GM23248 (cell line): ENCODE data around the gene C1QB. TPM values are rescaled to one million over a fixed set of nuclear protein-coding genes. Genes with fewer than 3 reads are reported as not detected.

Experiments used
- DNase-seq: peaks from one replicate; pipeline ENCODE4 v3.0.0-alpha.2; 2015
- H2AFZ ChIP-seq: fragments of 200-600 bp; sonication (generic); 2 replicates; pipeline ENCODE4 v1.6.1; 2016; ENCODE audit warnings: antibody characterized with exemption
- H3F3A ChIP-seq: fragments of 200-600 bp; sonication (generic); 2 replicates; pipeline ENCODE4 v1.6.1; 2016; ENCODE audit warnings: mild to moderate bottlenecking, antibody characterized with exemption, mixed run types; ENCODE audit not compliant: insufficient read depth
- H3K27ac ChIP-seq: fragments of 200-600 bp; sonication (generic); 2 replicates; pipeline ENCODE4 v1.5.1; 2016; ENCODE audit warnings: mild to moderate bottlenecking
- H3K27me3 ChIP-seq: fragments of 200-600 bp; sonication (generic); replicated peaks from 2 replicates; pipeline ENCODE4 v1.6.1; 2016; ENCODE audit warnings: mild to moderate bottlenecking; ENCODE audit not compliant: insufficient read depth
- H3K36me3 ChIP-seq: fragments of 200-600 bp; sonication (generic); 2 replicates; pipeline ENCODE4 v1.6.1; 2016; ENCODE audit warnings: low read depth, mild to moderate bottlenecking
- H3K4me1 ChIP-seq: fragments of 200-600 bp; sonication (generic); 2 replicates; pipeline ENCODE4 v1.6.1; 2016; ENCODE audit warnings: mild to moderate bottlenecking; ENCODE audit not compliant: insufficient read depth
- H3K4me2 ChIP-seq: fragments of 200-600 bp; sonication (generic); one replicate; pipeline ENCODE4 v1.6.1; 2016; ENCODE audit warnings: mild to moderate bottlenecking; ENCODE audit not compliant: unreplicated experiment
- H3K4me3 ChIP-seq: fragments of 200-600 bp; sonication (generic); 2 replicates; pipeline ENCODE4 v1.5.1; 2016; ENCODE audit warnings: mild to moderate bottlenecking
- H3K79me2 ChIP-seq: fragments of 200-600 bp; sonication (generic); 2 replicates; pipeline ENCODE4 v1.6.1; 2016; ENCODE audit warnings: mild to moderate bottlenecking; ENCODE audit not compliant: insufficient read depth
- H3K9ac ChIP-seq: fragments of 200-600 bp; sonication (generic); 2 replicates; pipeline ENCODE4 v1.6.1; 2016; ENCODE audit warnings: mild to moderate bottlenecking
- H3K9me2 ChIP-seq: fragments of 200-600 bp; sonication (generic); 2 replicates; pipeline ENCODE4 v1.6.1; 2016; ENCODE audit warnings: mixed run types, mild to moderate bottlenecking, moderate library complexity; ENCODE audit not compliant: insufficient read depth
- H3K9me3 ChIP-seq: fragments of 200-600 bp; sonication (generic); one replicate; pipeline ENCODE4 v1.6.1; 2017; ENCODE audit warnings: low read depth
- H4K20me1 ChIP-seq: fragments of 200-600 bp; sonication (generic); 2 replicates; pipeline ENCODE4 v1.6.0; 2016; ENCODE audit not compliant: insufficient read depth
- EZH2 ChIP-seq: fragments of 200-600 bp; sonication (generic); IDR thresholded peaks from 2 replicates; pipeline ENCODE4 v1.6.1; 2018; ENCODE audit warnings: antibody characterized with exemption, mild to moderate bottlenecking; ENCODE audit not compliant: insufficient read depth, poor library complexity, severe bottlenecking
- EZH2phosphoT487 ChIP-seq: fragments of 200-600 bp; sonication (generic); IDR thresholded peaks from 2 replicates; pipeline ENCODE4 v1.6.1; 2018; ENCODE audit warnings: antibody characterized with exemption, moderate library complexity, mild to moderate bottlenecking, low read depth; ENCODE audit not compliant: insufficient read depth
- WGBS, 2 experiments: methylation state at CpG; one replicate each; pipeline ENCODE4 v1.1.6; 2015 to 2017; ENCODE audit warnings: low lambda C conversion rate in 2 of 2, low coverage in 1 of 2; ENCODE audit errors: missing lambda C conversion rate in 2 of 2; 5-methylcytosine and 5-hydroxymethylcytosine counted together
- in situ Hi-C: fragments of 300-500 bp; cut with MboI; formaldehyde crosslinking; loops from 2 replicates; pipeline ENCODE4 v1.15.0; 2020
- polyA plus RNA-seq: library from polyadenylated mRNA; unstranded; fragments of >200 nt; fragmentation: Nextera tagmentation; extraction: Ambion mirVana; gene quantifications from 2 replicates; pipeline ENCODE4 v1.2.1, GENCODE V29; 2016
- total RNA-seq: library from RNA; depleted of rRNA; stranded (reverse); fragments of >200 nt; shearing (Covaris generic); gene quantifications from 2 replicates; pipeline ENCODE4 v1.2.3, GENCODE V29; 2014

C1QB gene
- total and polyA plus RNA-seq, 2 experiments from 2014 or later = not detected

DNA sequence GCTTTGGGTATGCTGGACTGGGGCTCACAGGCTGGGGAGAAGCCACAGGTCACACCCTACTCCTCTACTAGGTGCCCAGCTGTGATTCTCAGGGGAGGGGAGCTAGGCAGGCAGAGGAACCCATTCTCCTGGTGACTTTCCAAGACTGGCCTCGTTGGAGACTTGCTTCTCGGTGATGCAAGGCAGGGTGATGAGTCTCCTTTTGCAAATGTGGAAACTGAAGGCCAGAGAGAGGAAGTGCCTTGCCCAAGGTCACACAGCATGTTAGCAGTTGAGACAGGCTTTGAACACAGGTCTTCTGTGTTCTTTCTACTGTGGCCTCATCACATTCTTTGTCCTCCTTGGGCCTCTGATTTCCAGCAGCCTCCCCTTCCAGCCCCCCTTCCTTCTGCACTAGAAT lies 37.1 kb upstream of the C1QB start:
- Histone ChIP-seq H3F3A (no peaks in the 10 kb centered on the region), H3K9ac (no peak overlapping the region), H2AFZ (no peak overlapping the region), H3K36me3 (no peaks in the 10 kb centered on the region), H3K9me2 (no peaks in the 10 kb centered on the region), H3K4me2 (no peak overlapping the region), H3K27ac (no peak overlapping the region), H3K4me1 (no peaks in the 10 kb centered on the region), H3K9me3 (no peaks in the 10 kb centered on the region), H3K27me3 (peaks cover 45% of the 10 kb centered on the region), H3K4me3 (no peak overlapping the region), H4K20me1 (no peaks in the 10 kb centered on the region), H3K79me2 (no peaks in the 10 kb centered on the region)
- in situ Hi-C loops = no loop called here
- TF ChIP-seq EZH2phosphoT487 (no peak), EZH2 (no peak)
- no peak for DNase-seq
- WGBS, 2 experiments = 28 to 32% methylated on average over 2 of the region's 2 CpGs

DNA sequence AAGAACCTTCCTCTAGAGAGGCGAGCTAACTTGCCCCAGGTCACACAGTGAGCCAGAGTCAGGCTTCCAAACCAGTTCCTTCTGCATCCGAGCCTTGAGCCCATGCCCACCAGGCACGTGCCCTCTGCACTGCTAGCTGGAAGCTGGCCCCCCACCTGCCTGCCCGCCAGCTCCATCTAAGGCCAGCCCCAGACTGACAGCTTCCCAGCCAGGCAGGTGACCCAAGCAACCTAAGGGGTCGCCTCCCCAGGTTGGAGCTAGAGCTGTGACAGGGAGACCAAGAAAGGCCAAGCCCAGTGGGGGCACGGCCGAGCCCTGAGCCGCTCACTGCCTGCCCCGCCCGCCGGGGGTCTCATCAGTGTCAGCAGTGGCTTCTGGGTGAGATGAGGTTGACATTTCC lies 36.5 kb upstream of the C1QB start:
- no peak overlapping the region for H2AFZ ChIP-seq
- H3K36me3 ChIP-seq = no peaks in the 10 kb centered on the region
- H3K27me3 ChIP-seq = peaks cover 52% of the 10 kb centered on the region
- H3K9ac ChIP-seq = no peak overlapping the region
- H3K27ac ChIP-seq = no peak overlapping the region
- no peaks in the 10 kb centered on the region for H3F3A ChIP-seq
- no peaks in the 10 kb centered on the region for H3K4me1 ChIP-seq
- no peak for DNase-seq
- in situ Hi-C loops = no loop called here
- H3K4me3 ChIP-seq = no peak overlapping the region
- H3K9me3 ChIP-seq = no peaks in the 10 kb centered on the region
- H3K4me2 ChIP-seq = no peak overlapping the region
- TF ChIP-seq EZH2 = no peak
- TF ChIP-seq EZH2phosphoT487 = no peak
- WGBS, 2 experiments = 21 to 28% methylated on average over 11 of the region's 11 CpGs
- no peaks in the 10 kb centered on the region for H3K79me2 ChIP-seq
- no peaks in the 10 kb centered on the region for H3K9me2 ChIP-seq
- no peaks in the 10 kb centered on the region for H4K20me1 ChIP-seq

DNA sequence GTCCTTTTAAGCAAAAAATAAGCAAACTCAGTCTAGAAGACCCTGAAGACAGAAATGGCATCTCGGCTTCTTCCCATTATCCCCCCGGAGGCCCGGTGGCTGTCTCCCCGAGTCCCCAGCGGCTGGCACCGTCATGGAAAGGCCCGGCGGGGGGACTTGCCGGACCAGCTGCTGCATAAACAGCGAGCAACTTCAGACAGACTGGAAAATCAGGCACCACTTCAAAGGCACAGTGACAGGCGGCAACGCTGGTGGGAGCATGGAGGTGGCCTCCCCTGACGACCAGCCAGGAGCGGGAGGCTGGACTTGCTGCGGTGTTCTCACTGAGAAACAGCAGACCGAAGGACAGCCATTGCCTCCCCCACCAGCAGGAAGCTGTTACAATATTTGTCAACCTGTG lies 35.0 kb upstream of the C1QB start:
- in situ Hi-C loops = no loop called here
- 13 to 20% methylated on average over 16 of the region's 16 CpGs for WGBS, 2 experiments
- Histone ChIP-seq H3K27me3 (peaks cover 60% of the 10 kb centered on the region), H3K4me1 (no peaks in the 10 kb centered on the region), H2AFZ (no peak overlapping the region), H4K20me1 (no peaks in the 10 kb centered on the region), H3K27ac (no peak overlapping the region), H3K36me3 (no peaks in the 10 kb centered on the region), H3K9me2 (no peaks in the 10 kb centered on the region), H3F3A (no peaks in the 10 kb centered on the region), H3K9ac (no peak overlapping the region), H3K4me3 (no peak overlapping the region), H3K79me2 (no peaks in the 10 kb centered on the region), H3K9me3 (no peaks in the 10 kb centered on the region), H3K4me2 (no peak overlapping the region)
- TF ChIP-seq EZH2phosphoT487 (no peak), EZH2 (no peak)
- DNase-seq = no peak

DNA sequence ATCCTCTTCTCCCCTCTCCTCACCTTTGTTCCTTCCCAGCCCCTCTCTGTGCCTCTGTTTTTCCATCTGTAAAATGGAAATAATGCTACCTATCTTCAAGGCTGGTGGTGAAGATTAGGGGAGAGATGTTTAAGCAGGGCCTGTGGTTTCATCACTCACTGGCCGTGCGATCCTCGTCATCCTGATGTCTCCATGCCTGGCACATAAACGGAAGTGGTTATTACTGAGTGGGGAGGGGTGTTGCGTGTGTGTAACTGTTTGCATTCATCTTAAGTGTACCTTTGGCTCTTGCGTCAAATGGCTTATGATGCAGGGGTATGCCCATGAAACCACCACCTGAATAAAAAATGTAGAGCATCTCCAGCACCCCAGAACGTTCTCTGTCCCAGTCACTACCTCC lies 33.8 kb upstream of the C1QB start:
- Histone ChIP-seq H2AFZ (no peak overlapping the region), H3K4me2 (no peak overlapping the region), H3K4me1 (no peaks in the 10 kb centered on the region), H3K79me2 (no peaks in the 10 kb centered on the region), H3K27ac (no peak overlapping the region), H3K9me3 (no peaks in the 10 kb centered on the region), H3K9me2 (no peaks in the 10 kb centered on the region), H3F3A (no peaks in the 10 kb centered on the region), H3K36me3 (no peaks in the 10 kb centered on the region), H3K9ac (no peak overlapping the region), H4K20me1 (no peaks in the 10 kb centered on the region), H3K4me3 (no peak overlapping the region), H3K27me3 (peaks cover 55% of the 10 kb centered on the region)
- 56 to 58% methylated on average over 7 of the region's 7 CpGs for WGBS, 2 experiments
- DNase-seq = no peak
- TF ChIP-seq EZH2phosphoT487 = no peak
- no peak for TF ChIP-seq EZH2
- in situ Hi-C loops = no loop called here

DNA sequence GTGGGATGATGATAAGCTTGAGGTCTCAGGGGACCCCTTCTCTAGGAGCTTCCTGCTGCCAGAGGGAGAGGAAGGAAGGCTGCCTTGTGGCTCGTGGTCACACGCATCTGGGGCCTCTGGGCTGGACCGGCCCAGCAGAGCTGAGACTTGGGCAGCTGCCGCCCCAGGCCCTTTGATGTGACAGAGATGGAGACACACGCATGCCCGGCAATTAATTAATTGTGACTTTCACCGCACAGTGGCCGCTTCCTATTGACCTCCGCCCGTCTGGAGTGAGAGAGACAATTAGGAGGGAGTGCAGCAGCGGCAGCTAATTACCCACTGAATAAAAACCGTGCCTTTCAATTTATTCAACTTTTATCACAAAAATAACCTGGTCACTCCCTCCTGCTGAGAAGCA lies 33.2 kb upstream of the C1QB start:
- H3K4me3 ChIP-seq = no peak overlapping the region
- H3K9ac ChIP-seq = no peak overlapping the region
- in situ Hi-C loops = no loop called here
- TF ChIP-seq EZH2phosphoT487 (no peak), EZH2 (no peak)
- peaks cover 50% of the 10 kb centered on the region for H3K27me3 ChIP-seq
- H3K27ac ChIP-seq = no peak overlapping the region
- H3K9me2 ChIP-seq = no peaks in the 10 kb centered on the region
- DNase-seq = no peak
- H2AFZ ChIP-seq = no peak overlapping the region
- no peaks in the 10 kb centered on the region for H4K20me1 ChIP-seq
- no peaks in the 10 kb centered on the region for H3K36me3 ChIP-seq
- H3K4me1 ChIP-seq = no peaks in the 10 kb centered on the region
- H3K4me2 ChIP-seq = no peak overlapping the region
- WGBS, 2 experiments = 25 to 32% methylated on average over 12 of the region's 12 CpGs
- H3K79me2 ChIP-seq = no peaks in the 10 kb centered on the region
- no peaks in the 10 kb centered on the region for H3K9me3 ChIP-seq
- no peaks in the 10 kb centered on the region for H3F3A ChIP-seq
